Activated T-cell treated with anti-CD3 and anti-CD28 coated beads for 24 hours (primary cell): ENCODE data around the gene ARFGAP1.

Experiments
- DNase-seq: peaks from one replicate; pipeline ENCODE4 v3.0.0-alpha.2; 2020; ENCODE audit warnings: low read depth

ARFGAP1 gene

DNA sequence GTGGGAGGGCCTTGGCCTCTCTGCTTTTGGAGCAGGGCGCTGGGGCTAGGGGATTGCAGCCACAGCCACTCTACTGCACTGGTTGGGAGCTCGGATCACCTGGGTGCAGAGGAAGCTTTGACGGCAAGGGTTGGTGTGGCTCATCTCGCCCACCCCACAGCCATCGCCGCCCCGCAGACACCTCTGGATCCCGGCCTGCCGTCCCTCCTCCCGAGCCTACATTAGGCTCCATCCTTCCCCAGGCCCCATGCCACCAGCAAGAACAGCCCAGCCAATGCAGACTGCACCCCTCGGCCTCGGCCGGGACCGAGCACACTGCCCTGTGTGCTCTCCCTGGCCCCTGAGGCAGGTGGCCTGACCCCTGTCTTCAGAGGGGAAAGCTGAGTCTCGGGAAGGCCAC, 12.1 kb upstream of the ARFGAP1 start:
- DNase-seq: no peak

DNA sequence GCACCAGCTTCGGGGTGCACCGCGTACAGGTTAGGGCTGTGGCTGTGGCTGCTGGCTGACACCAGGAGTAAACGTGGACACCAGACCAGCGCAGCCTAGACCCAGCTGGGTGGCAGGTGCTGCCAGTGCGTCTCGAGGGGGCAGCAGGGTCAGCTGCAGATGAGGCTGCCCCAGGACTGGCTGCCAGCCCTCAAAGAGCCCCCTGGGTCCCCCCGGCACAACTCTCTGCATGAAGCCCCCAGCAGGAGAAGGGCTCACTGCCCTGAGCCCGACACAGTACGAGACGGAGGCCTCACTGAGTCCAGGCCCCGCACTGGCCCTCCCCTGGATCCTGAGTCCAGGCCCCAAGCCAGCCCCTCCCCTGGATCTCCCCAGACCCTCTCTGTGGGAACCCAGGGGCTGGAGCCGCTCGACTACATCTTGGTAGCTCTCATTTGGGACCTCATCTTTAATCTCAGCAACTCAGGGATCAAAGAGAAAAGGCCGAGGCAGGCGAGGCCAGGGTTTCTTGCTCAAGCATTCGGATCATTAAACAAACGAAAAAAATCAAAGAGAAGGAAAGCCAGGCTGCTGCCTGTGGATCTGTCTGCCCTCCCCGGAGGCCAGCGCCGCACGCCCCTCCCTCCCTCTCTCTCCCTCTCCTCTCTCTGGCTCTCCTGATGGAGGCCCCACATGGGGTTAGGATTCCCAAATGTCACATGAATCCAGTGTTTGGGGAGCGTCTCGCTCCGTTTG, 11.4 kb upstream of the ARFGAP1 start:
- no peak for DNase-seq

DNA sequence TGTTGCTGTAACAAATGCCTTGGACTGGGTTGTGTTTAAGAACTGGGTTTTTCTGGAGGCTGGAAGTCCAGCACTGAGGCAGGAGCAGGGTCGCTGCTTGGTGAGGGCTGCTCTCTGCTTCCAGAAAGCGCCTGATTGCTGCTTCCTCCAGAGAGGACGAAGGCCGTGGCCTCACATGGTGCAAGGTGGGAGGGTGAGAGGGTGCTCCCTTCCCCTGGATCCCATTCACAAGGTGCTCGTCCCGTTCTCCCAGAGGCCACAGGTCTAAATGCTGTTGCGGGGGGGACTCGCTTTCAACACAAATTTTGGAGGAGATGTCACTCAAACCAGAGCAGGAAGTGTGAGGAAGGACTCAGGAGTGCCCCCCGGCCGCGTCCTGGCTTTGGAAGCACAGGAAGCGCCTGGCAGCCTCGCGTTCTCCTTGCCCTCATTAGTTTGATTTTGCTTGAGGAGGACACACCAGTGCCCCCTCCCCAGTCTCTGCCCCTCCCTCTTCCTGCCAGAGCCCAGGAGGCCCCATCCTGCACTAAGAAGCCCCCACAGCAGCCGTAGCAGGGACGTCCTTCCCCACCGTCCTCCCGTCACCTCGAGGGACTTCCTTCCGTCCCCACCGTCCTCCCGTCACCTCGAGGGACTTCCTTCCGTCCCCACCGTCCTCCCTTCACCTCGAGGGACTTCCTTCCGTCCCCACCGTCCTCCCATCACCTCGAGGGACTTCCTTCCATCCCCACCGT, 10.7 kb upstream of the ARFGAP1 start:
- DNase-seq: no peak

DNA sequence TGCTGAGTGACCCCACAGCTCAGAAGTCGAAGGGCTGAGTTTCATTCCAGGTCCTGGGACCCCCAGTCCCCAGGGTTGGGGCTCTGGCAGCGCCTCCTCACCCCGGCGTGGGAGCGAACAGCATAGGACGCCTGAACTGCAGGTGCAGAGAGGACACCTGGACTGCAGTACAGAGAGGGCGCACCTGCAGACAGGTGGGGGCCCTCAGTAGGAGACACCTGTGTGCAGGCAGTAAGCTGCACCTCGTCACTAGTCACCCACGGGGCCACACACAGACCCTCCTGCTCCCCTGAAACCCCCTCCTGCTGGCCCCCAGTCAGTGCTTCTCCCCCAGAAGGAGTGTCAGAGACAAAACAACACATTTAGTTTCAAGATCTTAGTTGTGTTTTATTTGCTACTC, 9.8 kb upstream of the ARFGAP1 start:
- no peak for DNase-seq

DNA sequence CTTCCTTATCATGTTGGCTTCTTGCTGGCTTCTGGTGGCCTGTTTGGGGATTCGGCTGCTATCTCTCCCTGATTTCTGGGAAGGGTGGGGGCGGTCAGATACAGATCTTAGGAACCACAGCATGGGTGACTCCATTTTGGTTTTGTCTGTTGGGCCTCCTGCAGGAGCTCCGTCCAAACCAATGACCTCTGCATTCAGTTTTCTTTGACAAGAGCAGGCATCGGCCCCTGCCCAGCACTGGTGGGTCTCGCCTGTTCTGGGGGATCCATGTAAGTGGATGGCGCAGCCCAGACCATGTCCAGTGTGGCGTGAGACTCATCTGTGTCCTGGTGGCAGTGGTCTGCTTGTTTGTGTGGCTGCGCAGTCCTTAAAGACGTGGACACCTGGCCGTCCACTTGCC, 8.6 kb upstream of the ARFGAP1 start:
- no peak for DNase-seq

DNA sequence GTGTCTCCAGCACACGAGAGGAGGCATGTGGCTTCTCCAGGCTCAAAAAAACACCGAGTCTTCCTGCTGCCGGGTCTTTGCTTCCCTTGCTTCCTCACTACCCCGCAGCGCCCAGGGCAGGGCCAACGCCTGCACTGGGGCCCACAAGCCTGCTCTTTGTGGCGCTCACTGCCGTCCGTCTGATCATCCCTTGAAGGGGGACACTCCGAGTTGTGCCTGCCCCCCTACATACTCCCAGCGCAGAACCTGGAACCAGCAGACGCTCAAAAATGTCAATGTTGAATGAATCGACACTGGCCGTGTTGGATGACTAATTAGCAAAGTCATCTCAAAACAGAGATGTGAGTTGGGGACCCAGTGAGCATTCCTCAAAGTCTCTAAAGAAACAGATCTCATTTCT, 8.1 kb upstream of the ARFGAP1 start:
- no peak for DNase-seq

DNA sequence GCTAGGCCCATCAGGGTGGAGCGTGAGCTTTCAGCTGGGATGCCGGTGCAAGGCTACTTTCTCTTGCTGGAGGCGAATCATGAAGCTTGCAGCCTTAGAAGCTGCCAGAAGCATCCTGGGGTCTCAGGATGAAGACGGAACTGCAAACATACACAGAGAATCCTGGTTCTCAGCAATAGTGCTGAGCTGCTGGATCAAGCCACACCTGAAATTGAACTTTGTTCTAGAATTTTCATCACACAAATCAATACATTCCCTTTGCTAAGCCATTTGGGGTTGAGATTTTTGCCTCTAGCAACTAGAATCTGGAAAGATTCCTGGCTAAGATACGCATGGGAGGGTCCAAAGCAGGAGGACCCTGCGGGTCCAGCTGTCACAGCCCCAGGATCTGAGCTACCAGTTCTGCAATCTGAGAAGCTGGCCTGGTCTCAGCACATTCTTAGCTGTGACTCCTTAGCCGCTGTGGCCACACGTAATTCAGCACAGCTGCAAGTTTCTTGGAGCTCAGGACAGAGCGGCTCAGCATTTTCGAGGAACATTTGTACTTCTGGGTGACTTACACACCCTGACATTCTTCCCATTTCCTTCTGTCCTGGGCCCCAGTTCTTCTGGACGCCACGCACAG, 6.6 kb upstream of the ARFGAP1 start:
- no peak for DNase-seq

DNA sequence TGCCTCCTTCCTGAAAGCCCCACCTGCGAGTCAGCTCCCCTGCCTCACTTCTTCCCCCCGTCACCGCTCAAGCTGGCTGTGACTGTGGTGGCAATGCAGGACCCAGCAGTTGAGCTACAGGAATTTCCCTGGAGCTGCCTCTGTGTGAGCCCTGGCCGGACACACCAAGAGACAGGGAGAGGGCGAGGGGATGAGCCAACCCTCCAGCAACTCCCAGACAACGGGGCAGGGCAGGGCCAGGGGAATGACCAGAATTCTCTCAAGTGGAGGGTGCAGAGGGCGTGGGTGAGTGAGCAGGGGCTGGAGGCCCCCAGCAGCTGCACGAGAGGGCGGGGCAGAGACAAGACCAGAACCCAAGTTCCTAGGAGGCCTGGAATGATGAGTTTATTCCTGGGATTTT, 4.9 kb upstream of the ARFGAP1 start:
- no peak for DNase-seq

DNA sequence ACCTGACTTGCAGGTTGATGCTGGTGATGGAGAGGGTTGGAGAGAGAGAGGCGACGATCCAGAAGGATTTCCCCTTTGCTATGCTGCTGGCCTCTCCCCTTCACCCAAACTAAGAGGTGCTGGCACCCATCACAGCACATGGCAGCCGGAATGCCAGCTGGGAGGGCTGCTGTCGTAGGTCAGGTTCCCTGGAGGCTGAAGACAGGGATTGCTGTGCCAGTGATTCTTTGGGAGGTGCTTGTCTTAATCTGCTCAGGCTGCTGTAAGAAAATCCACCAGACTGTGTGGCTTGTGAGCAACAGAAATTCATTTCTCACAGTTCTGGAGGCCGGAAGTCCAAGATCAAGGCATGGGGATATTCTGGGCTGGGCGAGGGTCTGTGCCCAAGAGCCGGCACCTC, 4.4 kb upstream of the ARFGAP1 start:
- DNase-seq: no peak

DNA sequence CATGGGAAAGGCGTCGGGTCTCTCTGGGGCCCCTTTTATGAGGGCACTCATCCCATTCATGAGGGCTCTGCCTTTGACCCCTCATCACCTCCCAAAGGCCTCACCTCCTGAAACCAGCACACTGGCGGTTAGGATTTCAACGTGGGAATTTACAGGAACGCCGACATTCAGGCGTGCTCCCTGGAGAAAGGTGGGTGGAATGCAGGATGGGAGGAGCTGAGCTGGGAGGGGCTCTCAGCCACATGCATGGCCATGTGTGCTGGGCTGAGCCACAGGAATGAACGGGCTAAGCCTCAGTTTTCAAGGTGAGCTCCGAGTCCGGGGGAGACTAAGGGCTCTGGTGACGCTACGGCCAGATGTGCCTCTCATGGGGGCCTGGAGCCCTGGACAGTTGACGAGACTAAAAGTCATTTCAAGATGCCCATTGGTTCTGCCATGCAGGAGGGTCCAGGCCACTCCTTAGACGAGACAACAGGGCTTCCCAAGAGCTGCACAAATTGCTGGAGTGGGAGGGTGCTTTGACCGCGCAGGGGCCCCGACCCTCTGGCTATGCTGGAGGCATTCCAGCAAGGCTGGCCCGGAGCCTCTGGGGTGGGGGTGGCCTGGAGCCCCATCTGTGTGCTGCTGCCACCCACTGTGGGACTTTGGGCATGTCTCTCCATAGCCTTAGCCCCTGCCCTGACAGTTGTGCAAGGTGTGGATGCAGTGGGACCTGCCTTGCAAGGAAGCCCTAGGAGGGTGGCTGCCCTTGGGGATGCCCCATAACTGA, 3.8 kb upstream of the ARFGAP1 start:
- no peak for DNase-seq

DNA sequence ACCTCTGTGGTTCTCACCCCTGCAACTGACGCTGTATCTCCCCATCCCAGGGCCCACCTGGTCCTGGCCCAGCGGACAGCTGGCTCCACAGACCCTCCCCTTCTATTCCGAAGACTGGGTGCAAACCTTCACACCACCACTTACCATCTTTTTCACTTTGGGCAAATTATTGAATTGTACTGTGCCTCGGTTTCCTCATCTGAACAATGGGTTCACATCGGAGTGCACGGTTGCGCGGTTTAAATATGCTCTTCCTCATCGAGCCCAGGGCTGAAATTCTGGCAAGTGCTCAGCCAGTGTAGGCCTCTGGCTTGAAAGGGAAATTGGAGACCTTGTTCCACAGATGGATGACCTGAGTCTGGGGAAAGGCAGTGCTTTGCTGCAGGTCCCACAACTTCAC, 2.9 kb upstream of the ARFGAP1 start:
- DNase-seq: no peak

DNA sequence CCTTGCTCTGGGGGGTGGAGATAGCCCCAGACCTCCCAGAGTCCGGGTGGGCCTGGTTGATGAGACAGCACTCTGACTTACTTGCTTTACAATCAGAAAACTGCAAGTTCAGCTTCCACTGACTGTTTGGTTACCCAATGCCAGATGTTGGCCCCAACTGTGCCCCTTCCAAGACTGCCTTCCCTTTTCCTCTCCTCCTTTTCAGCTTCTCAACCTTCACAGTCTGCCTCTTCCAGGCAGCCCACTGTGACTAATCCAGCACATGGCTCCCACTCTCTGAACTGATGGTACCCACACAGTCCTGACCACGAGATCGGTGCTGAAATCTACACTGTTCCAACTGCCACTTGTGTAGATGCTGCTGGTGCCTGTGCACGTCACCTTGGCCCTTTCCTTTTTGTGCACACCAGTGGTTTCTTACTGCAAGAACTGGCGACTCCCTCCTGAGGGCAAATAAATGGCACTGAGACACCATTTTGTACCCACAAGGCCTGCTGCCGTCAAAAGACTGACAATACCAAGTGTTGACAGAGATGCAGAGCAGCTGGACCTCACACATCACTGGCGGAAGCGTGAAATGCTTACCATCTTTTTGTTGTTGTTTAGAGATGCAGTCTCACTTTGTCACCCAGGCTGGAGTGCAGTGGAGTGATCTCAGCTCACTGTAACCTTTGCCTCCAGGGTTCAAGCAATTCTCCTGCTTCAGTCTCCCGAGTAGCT, 1.8 kb upstream of the ARFGAP1 start:
- no peak for DNase-seq

DNA sequence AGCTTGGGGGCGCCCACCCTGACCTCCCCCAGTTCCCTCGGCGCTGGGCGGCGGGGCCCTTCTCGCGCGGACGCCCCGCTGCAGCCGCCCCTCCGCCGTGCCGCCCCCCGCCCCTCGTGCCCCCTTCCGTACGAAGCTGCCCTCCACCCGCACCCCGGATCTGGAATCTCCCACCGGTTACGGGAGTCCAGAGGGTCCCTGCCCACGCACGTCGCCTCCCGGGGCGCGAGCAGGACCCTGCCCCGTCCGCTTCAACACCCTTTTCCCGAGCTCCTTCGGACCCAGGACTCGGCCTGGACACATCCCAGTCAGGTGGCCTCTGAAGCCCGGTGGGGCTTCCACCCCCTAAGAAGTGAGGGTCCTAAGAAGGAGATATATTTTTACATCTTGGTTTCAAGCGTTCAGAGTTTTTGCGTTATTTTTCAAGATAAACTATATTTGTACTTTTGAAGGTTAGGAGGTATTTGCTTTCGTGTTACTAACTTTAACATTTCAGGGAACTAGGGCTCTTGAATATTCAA, 506 bp downstream of the ARFGAP1 start:
- no peak for DNase-seq

DNA sequence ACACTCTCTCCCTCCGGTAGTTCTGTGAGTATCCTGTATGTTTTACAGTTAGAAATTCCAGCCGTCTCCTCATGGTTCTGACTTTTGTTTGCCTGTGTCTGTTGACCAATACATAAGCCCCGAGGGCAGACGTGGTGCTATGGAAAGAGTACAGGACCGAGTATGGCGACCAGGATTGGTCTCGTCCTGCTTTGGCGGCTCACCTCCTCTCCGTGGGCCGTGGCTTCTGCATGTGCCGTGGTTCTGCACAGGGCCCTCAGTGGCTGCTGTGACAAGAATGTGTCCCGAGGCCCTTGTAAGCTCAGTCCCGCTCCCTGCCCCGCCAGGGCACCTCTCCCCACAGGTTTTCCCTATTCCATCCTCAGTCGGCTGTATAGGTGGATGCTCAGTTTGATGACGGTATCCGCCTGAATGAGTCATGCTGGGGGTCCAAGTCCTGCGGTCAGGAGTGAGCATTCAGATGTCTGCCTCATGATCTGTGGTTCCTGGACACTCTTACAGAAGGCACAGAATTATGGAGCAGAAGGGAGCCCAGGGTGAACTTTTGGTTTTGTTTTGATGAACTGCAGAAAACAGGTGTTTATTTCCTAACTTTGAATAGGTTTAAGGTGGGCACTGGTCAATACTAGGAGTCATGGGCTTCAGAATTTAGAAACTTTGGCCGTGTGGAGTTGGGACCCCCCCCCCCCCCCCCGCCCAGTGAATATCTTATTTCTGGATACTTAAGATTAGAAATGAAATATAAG, 1.2 kb downstream of the ARFGAP1 start:
- no peak for DNase-seq

DNA sequence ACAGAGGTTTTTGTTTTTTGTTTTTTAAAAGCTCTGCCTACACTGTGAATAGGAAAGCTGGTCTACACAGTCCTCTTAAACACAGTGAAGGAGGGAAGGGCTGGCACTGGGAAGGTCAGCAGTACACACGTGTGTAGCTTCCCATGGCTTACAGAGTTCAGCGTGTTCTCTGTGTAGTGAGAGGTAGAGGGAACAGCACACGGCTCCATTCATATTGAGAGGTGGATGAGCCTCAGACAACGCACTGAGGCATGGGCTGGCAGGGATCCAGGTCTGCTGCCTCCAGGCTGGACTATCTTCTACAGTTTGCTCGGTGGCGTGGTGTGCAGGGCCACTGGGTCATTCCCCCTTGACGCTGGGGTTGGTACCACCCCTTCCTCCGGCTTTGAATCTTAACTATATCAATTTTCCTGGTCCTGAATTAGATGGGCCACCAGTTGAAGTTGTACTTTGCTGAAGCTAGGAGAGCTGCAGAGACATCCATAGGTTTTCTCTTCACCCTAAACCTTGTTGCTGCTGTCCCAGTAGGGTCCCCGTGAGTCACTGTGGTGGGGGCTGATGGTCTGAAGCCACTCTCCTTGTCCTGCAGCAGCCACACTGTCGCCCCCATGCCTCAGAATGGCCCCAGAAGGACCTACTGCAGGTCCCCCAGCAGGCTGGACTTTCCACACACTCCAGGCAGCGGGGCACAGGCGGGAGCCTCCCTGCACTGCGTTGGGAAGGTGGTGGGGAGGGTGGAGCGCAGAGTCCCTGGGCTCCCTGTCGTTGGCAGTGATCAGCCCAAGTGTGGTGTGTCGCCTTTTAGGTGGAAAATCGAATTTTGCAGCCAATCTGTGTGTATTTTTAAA, 2.0 kb downstream of the ARFGAP1 start:
- no peak for DNase-seq

DNA sequence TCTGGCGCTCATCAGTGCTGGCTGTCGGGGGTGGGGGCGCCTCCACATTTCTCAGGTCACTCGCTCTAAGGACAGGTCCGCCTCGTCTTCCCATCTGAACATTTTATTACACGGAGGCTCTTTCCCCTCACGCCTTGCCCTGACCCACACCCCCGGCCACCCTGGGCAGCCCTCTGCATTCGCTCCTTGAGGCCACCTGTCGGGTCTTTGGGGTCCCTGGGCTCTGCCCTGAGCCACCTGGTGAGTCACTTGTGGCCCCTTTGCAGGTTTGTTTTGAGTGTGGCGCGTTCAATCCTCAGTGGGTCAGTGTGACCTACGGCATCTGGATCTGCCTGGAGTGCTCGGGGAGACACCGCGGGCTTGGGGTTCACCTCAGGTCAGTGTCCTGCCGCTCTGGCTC, 3.2 kb downstream of the ARFGAP1 start:
- DNase-seq: no peak

DNA sequence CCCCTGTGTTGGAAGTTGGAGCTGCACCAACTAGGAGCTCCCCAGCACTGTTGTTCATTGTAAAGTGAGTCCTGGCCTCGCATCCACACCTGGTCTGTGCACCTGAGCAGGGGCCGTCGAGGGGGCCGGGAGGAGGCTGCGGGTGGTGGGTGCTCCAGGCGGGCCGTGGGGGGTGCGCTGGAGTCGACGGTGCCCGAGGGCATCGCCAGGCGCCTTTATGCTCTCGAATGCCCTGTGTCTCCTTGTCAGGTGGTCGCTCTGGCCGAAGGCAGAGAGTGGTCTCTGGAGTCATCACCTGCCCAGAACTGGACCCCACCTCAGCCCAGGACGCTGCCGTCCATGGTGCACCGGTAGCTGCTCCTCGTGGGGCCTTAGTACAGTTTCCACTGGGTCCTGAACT, 4.3 kb downstream of the ARFGAP1 start:
- DNase-seq: no peak

DNA sequence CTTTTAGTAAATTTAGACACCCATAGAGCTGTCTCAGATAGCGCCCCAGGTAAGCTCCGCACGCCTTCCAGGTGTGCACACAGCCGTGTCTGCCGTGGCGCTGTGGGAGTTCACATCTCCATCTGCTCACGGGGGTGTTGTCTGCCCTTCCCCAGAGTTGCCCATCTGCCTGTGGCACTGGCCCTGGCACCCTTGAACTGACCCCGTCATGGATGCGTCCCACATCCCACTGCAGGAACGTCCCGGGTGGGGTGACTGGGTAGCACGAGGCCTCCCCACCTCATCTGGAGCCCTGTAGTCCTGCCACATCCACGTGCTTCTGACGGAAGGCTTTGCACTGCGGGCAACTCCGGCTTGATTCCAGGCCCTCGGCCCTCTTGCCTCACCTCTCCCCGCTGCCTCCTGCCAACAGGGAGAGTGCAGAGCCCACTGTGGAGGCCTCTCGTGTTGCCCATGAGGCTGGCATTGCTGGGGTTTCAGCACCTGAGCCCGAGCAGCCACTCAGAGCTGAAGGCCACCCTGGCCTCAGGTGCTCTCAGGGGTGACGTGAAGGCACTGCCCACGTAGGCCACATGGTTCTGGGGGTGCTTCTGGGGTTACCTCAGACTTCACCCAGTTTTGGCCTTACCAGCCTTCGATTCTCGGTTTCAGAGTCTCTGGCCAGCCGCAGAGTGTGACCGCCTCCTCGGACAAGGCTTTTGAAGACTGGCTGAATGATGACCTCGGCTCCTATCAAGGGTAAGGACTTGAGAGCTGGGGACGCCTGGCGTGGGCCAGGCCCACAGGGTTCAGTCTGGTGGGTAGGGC, 5.1 kb downstream of the ARFGAP1 start:
- no peak for DNase-seq

DNA sequence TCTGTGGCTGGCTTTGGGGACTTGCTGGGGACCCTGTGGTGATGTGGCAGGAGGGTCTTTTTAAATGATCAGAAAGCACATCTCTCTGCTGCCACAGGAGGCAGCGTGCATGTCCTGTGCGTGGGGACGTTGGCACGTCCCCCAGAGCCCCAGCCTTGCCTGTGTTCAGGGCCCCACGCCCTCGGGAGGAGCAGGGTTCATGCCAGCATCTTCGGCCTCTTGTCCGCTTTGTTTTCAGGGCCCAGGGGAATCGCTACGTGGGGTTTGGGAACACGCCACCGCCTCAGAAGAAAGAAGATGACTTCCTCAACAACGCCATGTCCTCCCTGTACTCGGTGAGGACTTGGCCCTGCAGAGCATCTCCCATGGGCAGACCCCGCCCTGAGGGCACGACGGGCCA, 6.0 kb downstream of the ARFGAP1 start:
- no peak for DNase-seq
